GM12892 (cell line): ENCODE measurements around the gene DUOX2.

Experiments used
- POLR2A ChIP-seq: IDR thresholded peaks from 2 replicates; pipeline ENCODE4 v1.6.1; 2011; ENCODE audit warnings: low read depth, low read length, control low read depth
- POLR2AphosphoS5 ChIP-seq: IDR thresholded peaks from 2 replicates; pipeline ENCODE4 v1.6.1; 2011; ENCODE audit warnings: low read depth, low read length, control low read depth

- TF ChIP-seq POLR2A = no peak
- no peak for TF ChIP-seq POLR2AphosphoS5
Observed at GRCh38 chr15:45118131-45118588, 4.2 kb upstream of the DUOX2 start.
